GM12865 (cell line): ENCODE data around the gene KBTBD4.
"Not testable (repeated sequence)": the region's sequence is repeated elsewhere in the genome, so short reads cannot be mapped to it uniquely, and the experiment has no call there.

Experiments used
- DNase-seq: peaks from one replicate; pipeline ENCODE4 v3.0.0; 2010; ENCODE audit warnings: low read depth
- H3K4me3 ChIP-seq: 2 replicates; pipeline ENCODE4 v1.5.1; 2011; ENCODE audit warnings: mild to moderate bottlenecking, low read depth, low read length, control low read depth
- CTCF ChIP-seq: IDR thresholded peaks from 2 replicates; pipeline ENCODE4 v1.5.1; 2011; ENCODE audit warnings: low read length, control low read depth, low read depth, inconsistent platforms; ENCODE audit not compliant: insufficient read depth; ENCODE audit errors: missing control alignments

Gene KBTBD4

GRCh38 chr11:47529951-47530350 lies 48.8 kb downstream of the KBTBD4 start:
- TF ChIP-seq CTCF: no peak
- DNase-seq: no peak
- H3K4me3 ChIP-seq: no peak overlapping the region

- DNase-seq: no peak
These were observed 51.6 kb downstream of the KBTBD4 start for GRCh38 chr11:47527186-47527585.

GRCh38 chr11:47526032-47526431 lies 52.7 kb downstream of the KBTBD4 start:
- not testable (repeated sequence) for DNase-seq, H3K4me3 ChIP-seq

More at GRCh38 chr11:47527186-47527585, 51.6 kb downstream of the KBTBD4 start:
- no peak overlapping the region for H3K4me3 ChIP-seq
- TF ChIP-seq CTCF: no peak

DNA sequence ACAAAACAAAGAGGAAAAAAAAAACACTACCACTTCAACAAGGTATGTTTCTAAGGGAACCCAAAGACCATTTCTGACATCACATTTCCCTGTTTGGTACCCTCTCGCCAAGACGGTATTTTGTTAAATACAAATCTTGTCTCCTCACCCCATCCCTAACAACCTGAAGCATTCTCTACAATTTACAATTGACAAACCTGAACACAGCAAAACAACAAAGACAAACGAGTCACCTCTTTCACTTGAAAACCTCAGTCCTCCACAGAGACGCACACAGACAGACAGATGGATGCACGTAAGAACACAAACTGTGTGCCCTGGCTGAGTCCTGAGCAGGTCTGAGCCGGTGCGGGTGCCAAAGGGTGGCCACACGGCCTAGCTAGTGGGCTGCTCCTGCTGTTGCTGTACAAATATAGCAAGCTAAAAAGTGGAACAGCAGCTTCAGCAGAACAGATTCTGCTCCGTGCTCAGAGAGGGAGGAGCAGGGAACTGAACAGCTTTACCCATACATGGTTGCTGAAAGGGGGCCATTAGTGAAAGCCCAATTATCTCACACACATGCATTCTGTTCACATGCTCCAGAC lies 54.4 kb downstream of the KBTBD4 start:
- no peak for TF ChIP-seq CTCF
- no peak for DNase-seq
- peak overlapping the region; percentile 32 for H3K4me3 ChIP-seq

- TF ChIP-seq CTCF: no peak
- DNase-seq: peak; percentile 54
- H3K4me3 ChIP-seq: peak overlapping the region; percentile 32; the same call in 1 of the 2 replicates
These were observed 55.1 kb downstream of the KBTBD4 start for GRCh38 chr11:47523490-47524225.
